Neural crest cell (in vitro differentiated cells): ENCODE data around the gene MMAB. TPM values are rescaled to one million over a fixed set of nuclear protein-coding genes. Genes with fewer than 3 reads are reported as not detected.
"Not testable (repeated sequence)": the region's sequence is repeated elsewhere in the genome, so short reads cannot be mapped to it uniquely, and the experiment has no call there.

Experiments
- DNase-seq: peaks from one replicate; pipeline ENCODE4 v3.0.0; 2021; ENCODE audit warnings: low read depth, mixed read lengths, low spot score
- H3K27ac Mint-ChIP-seq: one replicate; pipeline ENCODE4 v1.8.0; 2021; ENCODE audit warnings: mild to moderate bottlenecking, mixed read lengths; ENCODE audit not compliant: unreplicated experiment
- H3K27me3 Mint-ChIP-seq: 2 replicates; pipeline ENCODE4 v1.8.0; 2021; ENCODE audit warnings: low read depth, mild to moderate bottlenecking, mixed read lengths
- H3K36me3 Mint-ChIP-seq: 2 replicates; pipeline ENCODE4 v1.8.0; 2021; ENCODE audit warnings: low read depth, mild to moderate bottlenecking, mixed read lengths
- H3K4me1 Mint-ChIP-seq: 2 replicates; pipeline ENCODE4 v1.8.0; 2021; ENCODE audit warnings: mixed read lengths
- H3K4me3 Mint-ChIP-seq: one replicate; pipeline ENCODE4 v1.8.0; 2021; ENCODE audit warnings: mild to moderate bottlenecking, mixed read lengths
- H3K9me3 Mint-ChIP-seq: 2 replicates; pipeline ENCODE4 v1.8.0; 2021; ENCODE audit warnings: mixed read lengths
- CTCF ChIP-seq: fragments of 200-600 bp; sonication (generic); conservative IDR thresholded peaks from 2 replicates; pipeline ENCODE4 v1.5.0; 2021; ENCODE audit warnings: antibody characterized with exemption, mild to moderate bottlenecking
- total RNA-seq: library from RNA; stranded (reverse); gene quantifications from 2 replicates; pipeline ENCODE4 v1.2.1, GENCODE V29; 2021

The MMAB gene
- total RNA-seq, 1 donor from 2014 or later = 95.6 TPM

- Mint-ChIP-seq H3K4me1 (peaks cover 35% of the 10 kb centered on the region), H3K36me3 (no peaks in the 10 kb centered on the region), H3K4me3 (no peak overlapping the region), H3K27me3 (peaks cover 7% of the 10 kb centered on the region), H3K9me3 (no peaks in the 10 kb centered on the region), H3K27ac (no peak overlapping the region)
- no peak for TF ChIP-seq CTCF
- DNase-seq = peak; percentile 42
These were observed 33.2 kb upstream of the MMAB start for GRCh38 chr12:109606320-109607028.

- no peak overlapping the region for H3K4me3 Mint-ChIP-seq
- H3K9me3 Mint-ChIP-seq = no peaks in the 10 kb centered on the region
- no peak for TF ChIP-seq CTCF
- H3K27ac Mint-ChIP-seq = no peak overlapping the region
- no peak for DNase-seq
- peaks cover 7% of the 10 kb centered on the region for H3K27me3 Mint-ChIP-seq
- H3K36me3 Mint-ChIP-seq = no peaks in the 10 kb centered on the region
- peaks cover 35% of the 10 kb centered on the region for H3K4me1 Mint-ChIP-seq
These were observed 32.4 kb upstream of the MMAB start for GRCh38 chr12:109605599-109606228.

- Mint-ChIP-seq H3K4me3 (no peak overlapping the region), H3K27me3 (peaks cover 7% of the 10 kb centered on the region), H3K36me3 (no peaks in the 10 kb centered on the region), H3K4me1 (peaks cover 35% of the 10 kb centered on the region), H3K9me3 (no peaks in the 10 kb centered on the region), H3K27ac (no peak overlapping the region)
- no peak for TF ChIP-seq CTCF
- DNase-seq = no peak
These were observed 31.7 kb upstream of the MMAB start for GRCh38 chr12:109605016-109605415.

- TF ChIP-seq CTCF = no peak
- Mint-ChIP-seq H3K4me3 (no peak overlapping the region), H3K36me3 (no peaks in the 10 kb centered on the region), H3K27ac (no peak overlapping the region), H3K4me1 (peaks cover 35% of the 10 kb centered on the region), H3K27me3 (peaks cover 3% of the 10 kb centered on the region), H3K9me3 (no peaks in the 10 kb centered on the region)
- DNase-seq = no peak
These were observed 30.9 kb upstream of the MMAB start for GRCh38 chr12:109604132-109604585.

- H3K27me3 Mint-ChIP-seq, H3K27ac Mint-ChIP-seq, H3K36me3 Mint-ChIP-seq, DNase-seq, H3K4me3 Mint-ChIP-seq, H3K9me3 Mint-ChIP-seq: not testable (repeated sequence)
- H3K4me1 Mint-ChIP-seq = peaks cover 35% of the 10 kb centered on the region
These were observed 28.8 kb upstream of the MMAB start for GRCh38 chr12:109602132-109602531.

GRCh38 chr12:109601557-109601956 is 28.3 kb upstream of the MMAB start:
- H3K27ac Mint-ChIP-seq = no peak overlapping the region
- H3K4me1 Mint-ChIP-seq = peaks cover 30% of the 10 kb centered on the region

More at GRCh38 chr12:109601557-109601956, 28.3 kb upstream of the MMAB start:
- DNase-seq = no peak
- Mint-ChIP-seq H3K27me3 (peaks cover 3% of the 10 kb centered on the region), H3K9me3 (no peaks in the 10 kb centered on the region), H3K36me3 (no peaks in the 10 kb centered on the region), H3K4me3 (no peak overlapping the region)
- no peak for TF ChIP-seq CTCF
